NK-92 (cell line): ENCODE data around the gene COL19A1.

Experiments used
- DNase-seq: peaks from one replicate; lab custom pipeline; 2025; ENCODE audit not compliant: unreplicated experiment; lab: John Stamatoyannopoulos, UW

Gene COL19A1

DNA sequence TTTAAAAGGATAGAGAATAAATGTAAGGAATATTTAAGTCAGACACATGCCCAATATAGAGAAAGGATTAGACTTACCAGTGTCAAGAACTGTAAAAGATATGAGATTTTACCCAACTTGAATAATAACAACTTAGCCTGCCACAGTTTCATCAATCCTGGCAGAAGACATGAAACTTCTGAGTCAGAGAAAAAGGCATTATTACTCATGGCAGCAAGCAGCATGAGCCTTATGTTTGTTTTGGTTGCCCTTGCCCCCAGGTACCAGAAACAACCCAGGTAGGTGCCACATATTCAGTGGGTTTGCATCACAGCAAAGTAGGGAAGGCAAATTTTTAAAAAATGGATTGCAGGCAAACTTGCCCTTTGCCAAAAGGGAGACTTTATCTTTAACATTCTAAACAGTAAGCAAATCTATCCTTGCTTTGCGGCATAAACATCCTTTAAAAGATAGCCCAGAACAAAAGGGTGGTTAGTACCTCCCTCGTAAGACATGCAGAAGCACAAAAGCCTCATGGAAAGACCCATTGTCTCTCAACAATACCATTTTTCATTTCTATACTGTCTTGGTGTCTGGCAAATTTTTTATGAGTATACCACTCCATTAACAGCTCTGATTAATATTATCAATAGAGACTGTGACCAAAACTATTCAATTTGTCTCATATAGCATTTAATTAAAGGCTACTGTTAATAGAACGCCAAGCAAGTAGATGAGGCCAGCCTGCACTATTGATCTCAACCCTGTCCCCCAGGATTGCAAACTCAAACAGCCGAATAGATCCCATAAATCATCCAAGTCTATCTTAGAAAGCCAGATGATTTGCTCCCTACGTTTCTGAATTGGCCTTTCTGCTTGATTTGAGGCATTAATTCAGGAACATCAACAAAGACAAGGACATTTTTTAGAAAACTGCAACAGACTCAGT lies 185.1 kb downstream of the COL19A1 start:
- DNase-seq = no peak

DNA sequence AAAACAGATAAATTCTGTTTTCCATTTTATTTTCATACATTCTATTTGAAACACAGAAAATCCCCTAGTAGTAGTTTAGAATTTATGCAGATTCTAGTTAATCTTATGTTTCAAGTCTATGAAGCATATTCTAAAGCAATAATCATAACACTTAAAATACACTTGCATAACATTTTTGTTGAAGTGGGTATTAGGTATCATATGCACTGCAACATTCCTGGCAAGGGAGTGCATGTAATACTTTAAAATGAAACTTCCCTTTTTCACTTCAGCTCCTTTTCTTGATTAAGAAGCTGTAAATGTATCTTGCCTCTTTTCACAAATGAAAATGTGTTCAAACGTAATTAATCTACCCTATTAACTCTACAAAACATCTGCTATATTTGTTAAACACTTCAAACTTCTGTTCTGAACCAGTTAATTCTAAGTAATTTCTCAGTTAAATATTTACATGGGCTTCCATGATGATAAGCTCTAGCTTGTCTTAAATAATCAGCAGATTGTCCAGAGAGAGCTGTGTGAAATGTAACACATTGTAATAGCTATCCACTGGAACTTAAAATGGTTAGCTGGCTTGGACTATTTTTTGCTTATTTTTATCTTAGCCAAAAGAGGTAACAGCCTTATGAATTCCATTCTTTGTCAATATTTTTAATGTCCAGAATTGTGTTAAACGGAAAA lies 192.8 kb downstream of the COL19A1 start:
- no peak for DNase-seq

DNA sequence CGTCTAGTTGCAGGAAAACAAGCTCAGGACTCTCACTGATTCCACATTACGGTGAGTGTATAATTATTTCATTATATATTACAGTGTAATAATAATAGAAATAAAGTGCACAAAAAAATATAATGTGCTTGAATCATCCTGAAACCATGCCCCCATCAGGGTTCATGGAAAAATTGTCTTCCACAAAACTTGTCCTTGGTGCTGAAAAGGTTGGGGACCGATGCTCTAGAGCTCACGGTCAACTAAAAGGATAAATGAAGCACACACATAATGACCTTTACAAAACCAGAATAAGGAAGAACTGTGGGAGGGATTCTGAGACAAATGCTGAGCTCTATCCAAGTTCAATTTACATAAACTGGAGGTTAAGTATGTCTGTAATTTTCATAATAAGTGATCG lies 194.3 kb downstream of the COL19A1 start:
- DNase-seq = no peak

DNA sequence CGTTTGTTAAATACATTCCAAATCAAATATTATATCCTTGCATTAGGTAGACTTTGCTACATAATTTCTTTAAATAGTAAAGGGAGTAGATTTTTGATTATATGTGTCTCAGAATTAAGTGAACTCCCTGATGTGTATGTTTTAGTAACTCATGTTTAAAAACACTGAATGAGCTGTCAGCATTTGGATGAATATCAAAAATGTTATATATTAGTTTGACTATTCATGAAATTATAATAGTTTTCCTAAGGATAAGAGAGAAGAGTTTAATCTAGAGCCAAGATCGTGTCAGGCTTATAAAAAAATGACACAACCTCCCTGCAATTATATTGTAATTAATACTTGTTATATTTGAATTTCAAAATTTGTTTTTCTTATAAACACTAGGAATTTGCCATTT lies 195.2 kb downstream of the COL19A1 start:
- DNase-seq = no peak

DNA sequence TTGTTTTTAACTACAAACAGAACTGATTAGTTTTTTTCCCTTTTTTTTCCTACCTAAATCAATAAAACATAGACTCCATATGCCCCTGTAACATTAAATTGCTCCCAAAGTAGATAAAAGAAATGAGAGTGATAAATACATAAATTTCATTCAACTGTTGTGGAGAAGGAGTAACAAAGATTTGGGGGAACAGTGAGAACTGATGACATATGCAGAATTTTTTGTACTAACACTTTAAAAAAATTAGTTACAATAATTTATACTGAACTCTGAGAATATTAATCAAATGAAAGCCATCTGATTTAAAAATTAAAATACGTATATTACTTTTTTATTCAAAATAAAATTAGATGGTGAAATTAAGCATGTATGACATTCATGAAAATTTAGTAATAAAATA lies 195.7 kb downstream of the COL19A1 start:
- no peak for DNase-seq

DNA sequence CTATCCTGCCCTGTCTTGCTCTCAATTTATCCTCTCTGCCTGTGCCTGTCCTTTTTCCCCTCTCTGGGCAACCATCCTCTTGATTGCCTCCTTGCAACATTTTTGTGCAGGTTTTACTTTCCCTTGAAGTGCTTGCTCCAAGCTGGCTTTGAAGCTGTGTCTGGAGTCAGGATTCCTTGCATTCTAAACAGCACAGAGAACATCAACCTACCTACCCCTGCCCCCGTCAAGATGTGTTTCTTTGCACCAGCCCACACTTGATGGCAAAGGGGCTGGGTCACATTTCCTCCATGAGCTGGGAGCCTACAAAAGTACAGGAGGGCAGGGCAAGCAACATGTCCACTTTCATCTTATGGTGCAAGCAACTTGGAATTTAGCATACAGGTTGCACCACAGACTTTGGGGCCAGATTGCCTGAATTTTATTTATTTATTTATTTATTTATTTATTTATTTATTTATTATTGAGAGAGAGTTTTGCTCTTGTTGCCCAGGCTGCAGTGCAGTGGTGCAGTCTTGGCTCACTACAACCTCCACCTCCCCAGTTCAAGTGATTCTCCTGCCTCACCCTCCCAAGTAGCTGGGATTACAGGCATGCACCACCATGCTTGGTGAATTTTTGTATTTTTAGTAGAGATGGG lies 206.3 kb downstream of the COL19A1 start:
- DNase-seq = no peak

DNA sequence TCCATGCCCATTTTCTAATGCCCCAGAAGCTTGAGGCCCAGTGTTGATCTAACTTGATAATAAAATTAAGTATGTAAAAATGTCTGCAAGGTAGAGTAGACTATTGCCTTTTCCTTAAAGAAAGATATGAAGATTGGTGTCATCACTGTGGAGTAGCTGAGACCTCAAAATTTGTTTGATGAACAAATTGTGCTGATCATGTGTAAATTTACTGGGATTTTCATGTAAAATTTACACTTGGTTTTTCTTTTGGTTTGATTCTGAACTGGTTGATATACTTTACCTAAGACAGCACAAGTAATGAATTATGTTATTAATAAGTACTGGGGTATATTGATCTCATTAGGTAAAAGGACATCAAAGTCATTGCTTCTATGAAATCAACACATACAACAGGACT lies 207.3 kb downstream of the COL19A1 start:
- no peak for DNase-seq

DNA sequence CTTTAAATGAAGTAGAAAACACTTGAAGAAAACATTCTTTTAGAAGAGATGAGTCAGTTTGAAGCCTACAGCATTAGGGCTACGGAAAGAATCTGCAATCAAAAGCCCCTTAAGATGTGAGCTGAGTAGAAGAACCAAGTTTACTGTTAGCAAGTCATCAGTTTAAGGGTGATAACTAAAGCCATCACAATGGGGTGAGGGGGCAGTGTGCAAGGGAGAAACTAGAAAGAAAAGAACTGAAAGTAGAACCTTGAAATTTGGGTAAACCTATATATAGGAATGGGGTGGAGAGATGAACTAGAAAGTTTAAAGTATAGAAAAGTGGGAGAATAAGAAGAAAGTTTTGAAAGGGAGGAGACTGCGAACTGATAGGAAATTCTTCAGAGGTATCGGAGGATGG lies 212.9 kb downstream of the COL19A1 start:
- no peak for DNase-seq

DNA sequence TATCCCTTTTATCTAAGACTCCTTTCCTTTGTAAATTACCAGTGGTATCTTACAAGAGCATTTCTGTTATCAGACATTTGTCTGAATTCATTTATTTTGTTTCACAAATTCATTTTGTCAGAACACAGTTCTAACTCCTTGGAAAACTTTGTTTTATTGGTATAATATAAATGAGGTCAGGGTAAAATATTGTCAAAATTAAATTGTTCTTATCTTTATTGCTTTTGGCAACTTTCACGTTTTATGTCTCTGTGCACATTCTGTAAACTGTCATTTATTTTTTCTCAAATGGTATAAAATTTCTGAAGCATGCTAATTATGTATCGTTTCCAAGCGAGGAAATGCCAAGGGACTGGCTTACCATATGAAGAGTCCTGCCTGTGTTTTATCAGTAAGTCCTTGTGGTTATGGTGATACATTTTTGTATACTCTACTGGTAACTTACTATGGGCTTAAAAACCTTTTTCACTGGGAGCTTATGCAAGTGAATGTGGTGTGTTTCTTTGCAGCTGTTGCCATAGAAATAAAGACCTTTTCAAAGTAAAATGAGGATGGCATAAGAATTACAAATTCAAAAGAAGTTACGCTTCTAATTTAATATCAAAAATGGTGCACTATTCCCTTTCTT lies 214.2 kb downstream of the COL19A1 start:
- no peak for DNase-seq

DNA sequence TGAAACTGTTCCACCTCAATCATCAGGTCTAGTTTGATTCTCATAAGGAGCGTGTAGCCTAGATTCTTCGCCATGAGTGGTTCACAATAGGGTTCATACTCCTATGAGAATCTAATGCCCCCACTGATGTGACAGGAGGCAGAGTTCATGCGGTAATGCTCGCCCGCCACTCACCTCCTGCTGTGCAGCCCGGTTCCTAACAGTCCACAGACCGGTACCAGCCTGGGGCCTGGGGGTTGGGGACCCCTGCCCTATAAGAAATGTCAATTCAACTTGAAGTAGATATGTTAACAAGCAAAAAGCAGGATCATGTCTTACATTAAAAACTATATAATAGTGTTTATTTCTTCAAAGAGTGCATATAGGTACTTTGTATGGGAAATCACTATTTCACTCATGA lies 216.5 kb downstream of the COL19A1 start:
- no peak for DNase-seq

DNA sequence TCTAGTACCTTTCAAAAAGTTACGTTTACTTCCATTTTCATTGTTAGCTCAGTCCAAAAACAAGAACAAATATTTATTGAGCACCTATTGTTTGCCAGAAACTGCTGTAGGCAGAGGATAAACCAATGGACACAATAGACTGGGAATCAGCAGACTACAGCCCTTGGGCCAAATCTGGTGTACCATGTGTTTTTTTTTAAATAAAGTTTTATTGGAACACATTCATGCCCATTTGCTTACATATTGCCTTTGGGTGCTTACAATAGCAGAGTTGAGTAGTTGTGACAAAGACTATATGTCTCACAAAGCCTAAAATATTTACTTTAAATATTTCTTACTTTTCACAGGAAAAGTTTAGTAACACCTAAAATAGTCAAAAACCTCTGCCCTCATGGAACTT lies 220.4 kb downstream of the COL19A1 start:
- DNase-seq = no peak

DNA sequence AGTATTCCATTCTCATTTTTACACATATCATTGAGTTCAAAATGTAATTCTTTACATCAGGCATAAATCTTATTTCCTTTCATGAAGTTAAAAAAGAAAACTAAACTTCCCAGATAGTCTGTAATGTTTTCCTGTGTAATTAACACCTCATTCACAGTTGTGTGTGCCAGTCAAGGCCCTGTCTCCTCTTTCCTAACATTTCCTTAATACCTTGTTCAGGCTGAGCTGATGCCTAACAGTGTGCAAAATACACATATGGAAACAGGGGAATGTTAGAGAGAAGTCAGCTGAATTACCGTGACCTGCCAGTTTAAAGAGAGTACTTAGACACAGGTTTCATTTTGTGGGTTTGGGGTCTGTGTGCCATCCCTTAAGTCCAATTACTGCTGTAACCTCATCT lies 227.8 kb downstream of the COL19A1 start:
- no peak for DNase-seq

DNA sequence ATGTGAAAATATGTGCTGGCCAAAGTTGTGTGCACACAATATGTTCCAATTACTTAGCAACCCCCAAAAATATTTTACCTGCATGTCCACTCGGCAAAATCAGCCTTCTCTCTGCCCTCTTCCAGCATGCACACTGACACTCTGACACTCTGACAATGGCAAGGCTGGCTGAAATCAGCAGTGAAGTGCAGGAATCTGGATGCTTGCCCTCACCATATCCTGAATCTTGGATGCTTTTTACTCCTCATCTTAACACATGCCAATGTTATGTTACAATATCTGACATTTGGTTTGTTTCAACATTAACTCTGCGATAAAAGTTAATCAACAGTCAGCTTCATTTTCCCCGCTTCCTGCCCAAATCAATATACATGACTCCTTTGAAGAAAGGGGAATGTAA lies 233.4 kb downstream of the COL19A1 start:
- no peak for DNase-seq

DNA sequence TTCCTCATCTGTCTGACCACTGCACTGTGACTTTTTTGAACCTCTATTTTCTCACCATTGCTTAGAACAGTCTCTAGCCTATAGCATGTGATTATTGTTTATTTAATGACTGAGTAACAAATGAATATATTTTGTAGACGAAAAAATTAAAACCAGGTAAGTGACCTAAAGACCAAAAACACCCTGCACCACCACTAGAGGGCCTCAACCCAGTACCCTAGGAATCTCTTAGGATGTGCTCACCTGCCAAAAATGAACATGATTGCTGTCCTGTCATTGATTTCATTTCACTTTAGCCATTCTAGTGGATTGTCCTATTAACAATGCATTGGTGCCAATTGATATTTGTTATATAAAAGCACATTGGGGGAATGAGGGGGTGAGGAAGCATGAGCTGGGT lies 237.4 kb downstream of the COL19A1 start:
- no peak for DNase-seq

DNA sequence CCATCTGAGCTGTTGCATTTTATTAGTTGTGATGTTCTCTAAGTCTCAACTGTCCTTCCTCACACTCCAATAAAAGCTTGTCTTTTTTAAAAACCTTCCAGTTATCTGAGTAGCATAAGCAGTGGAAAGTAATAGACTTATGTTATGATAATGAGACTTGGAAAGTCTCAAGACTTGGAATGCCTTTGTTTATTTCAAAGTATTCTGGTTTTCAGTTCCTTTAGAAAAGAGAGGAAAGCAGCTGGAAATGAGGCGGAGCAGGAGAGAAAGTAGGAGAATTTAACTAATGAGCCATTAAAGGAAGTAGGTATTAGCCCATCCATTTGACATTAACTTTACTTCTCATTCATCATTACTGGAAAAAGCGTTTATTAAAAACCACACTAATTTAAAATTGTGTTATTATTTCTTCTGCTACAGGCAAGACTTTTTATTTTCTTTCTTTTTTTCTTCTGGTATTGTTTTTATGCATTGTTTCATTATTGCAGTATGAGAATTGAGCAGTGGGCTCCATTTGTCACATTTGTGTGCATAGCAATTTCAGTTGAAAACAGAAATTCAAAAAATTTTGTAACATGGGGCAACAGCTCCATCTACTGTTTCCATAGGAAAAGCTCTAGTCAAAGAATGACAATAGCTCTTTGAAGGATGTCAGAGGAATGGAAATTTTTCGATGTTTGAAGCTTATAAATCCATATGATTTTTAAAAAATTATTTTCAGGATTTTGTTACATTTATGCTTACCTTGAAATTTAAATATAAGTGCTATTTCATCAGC lies 241.7 kb downstream of the COL19A1 start:
- DNase-seq = no peak

DNA sequence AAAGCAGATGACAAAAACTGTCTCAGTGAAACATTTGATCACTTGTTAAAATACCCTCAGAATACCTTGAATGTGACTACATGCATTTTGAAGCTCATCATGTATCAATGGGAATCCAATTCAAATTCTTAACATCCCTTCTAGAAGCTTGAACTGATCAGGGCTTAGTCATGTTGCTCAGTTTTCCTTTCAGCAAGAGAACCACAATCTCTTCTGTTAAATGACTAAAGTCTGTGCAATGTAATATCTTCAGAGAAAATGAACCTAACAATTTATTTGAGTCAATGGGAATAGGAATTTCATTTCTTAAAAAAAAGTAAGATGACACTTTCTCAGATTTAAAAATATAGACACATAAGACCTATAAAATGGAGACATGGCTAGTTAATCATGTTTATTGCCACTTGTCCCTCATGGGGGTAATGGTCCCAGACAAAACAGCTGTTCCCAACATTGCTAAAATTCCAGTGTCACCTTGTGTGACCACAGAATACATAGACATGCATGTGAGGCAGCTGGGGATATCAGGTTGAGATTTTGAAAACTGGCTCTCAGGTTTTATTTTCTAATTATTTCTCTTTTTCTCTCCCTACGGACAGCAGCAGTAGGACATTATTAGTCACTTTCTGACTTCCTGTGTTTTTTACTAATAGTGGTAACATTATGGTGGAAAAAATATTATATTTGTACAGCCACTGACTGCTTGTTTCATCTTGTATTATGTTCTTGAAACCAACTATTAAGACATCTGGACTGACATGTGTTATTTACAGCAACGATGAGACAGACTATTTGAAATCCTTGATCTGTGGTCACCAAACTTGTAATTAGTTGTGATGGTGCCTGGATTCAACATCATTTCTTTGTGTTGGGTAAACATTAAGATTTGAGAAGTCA lies 244.0 kb downstream of the COL19A1 start:
- no peak for DNase-seq

DNA sequence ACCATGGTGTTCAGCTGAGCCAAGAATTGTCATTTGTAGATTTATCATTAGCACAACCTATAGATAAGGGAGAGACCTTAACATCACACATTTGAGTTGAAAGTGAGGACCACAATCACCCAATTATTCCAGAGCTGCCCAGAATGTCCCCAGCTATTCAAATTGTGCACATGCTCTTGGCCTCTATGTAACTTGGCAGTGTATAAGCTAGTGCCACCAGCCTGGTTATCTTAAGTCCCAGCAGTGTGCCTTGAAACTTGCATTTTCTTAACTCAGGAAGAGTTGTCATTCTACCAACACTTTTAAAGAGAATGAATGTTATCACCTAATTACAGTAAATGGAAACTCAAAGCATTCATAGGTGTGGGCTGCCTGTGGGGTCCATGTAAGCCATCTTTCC lies 245.4 kb downstream of the COL19A1 start:
- no peak for DNase-seq

DNA sequence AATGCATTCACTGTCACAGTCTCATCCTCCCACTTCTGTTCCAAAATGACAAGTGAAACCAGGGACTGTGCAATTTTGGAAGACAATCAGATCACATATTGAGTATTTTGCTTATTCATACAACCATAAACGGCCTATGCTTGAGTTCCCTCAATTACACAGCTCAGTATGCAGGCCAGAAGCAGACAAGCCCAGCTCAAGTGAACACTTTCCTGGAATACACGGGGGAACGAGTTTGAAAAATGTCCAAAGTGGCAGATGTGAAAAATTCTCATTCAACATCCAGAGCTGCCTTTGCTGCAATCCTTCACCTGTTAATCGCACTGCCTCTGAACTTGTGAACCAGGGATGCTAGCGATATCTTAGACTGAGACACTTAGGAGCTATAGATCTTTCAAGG lies 246.4 kb downstream of the COL19A1 start:
- no peak for DNase-seq

DNA sequence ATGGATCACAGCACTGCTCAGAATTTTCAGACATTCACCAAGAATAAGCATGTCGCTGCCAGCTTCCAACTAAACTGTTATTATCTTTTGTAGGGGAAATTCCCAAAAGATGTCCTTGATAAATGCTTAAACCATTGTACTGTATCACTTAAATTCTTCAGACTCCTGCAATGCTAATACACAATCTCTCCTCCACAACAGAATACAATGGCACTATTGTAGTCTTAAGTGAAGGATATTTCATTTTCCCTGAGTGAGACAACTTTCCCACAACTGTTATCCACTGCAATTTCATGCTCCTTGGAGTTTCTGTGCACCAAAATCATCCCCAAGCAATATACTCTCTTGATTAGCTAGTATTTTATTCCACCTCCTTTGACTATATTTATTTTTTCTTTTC lies 246.8 kb downstream of the COL19A1 start:
- DNase-seq = no peak

DNA sequence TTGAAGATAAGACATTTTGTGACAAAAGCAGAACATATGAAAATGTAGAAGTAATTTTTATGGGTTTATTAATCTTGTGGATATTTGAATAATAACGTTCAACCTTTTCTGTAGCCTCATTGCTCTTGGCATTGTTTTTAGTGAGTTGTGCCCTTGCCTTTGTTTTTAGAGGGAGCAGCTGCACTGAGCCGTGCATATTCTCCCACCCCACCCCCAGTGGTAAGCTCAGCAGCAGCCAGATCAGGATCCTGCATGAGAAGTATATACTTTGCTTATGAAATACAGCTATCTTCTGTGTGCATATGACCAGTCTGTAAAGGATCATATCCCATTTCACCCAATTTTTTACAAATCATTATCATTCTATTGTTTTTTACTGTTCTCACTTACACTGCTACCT lies 252.3 kb downstream of the COL19A1 start:
- no peak for DNase-seq
